DOHH2 (cell line): ENCODE data around the gene C17orf58.
"Not testable (repeated sequence)": the region's sequence is repeated elsewhere in the genome, so short reads cannot be mapped to it uniquely, and the experiment has no call there.

Experiments used
- H3F3A ChIP-seq: fragments of 200-600 bp; sonication (generic), shearing (Covaris generic); 2 replicates; pipeline ENCODE4 v1.6.0; 2016; ENCODE audit warnings: antibody characterized with exemption, mild to moderate bottlenecking; ENCODE audit not compliant: control insufficient read depth, insufficient read depth
- H3K27ac ChIP-seq: fragments of 200-600 bp; sonication (generic); 2 replicates; pipeline ENCODE4 v1.5.1; 2014; ENCODE audit warnings: low read depth, mild to moderate bottlenecking, low read length, moderate library complexity
- H3K27me3 ChIP-seq: fragments of 200-600 bp; sonication (generic); 2 replicates; pipeline ENCODE4 v1.6.1; 2014; ENCODE audit warnings: mild to moderate bottlenecking, low read length, mixed read lengths; ENCODE audit not compliant: control insufficient read depth
- H3K36me3 ChIP-seq: fragments of 200-600 bp; sonication (generic); 2 replicates; pipeline ENCODE4 v1.6.1; 2014; ENCODE audit warnings: mild to moderate bottlenecking, low read length, moderate library complexity, mixed read lengths; ENCODE audit not compliant: control insufficient read depth
- H3K4me1 ChIP-seq: fragments of 200-600 bp; sonication (generic); 2 replicates; pipeline ENCODE4 v1.6.1; 2014; ENCODE audit warnings: mild to moderate bottlenecking, low read length, mixed read lengths; ENCODE audit not compliant: control insufficient read depth
- H3K4me2 ChIP-seq: fragments of 200-600 bp; sonication (generic); 2 replicates; pipeline ENCODE4 v1.6.0; 2014; ENCODE audit warnings: mild to moderate bottlenecking, low read length, moderate library complexity
- H3K4me3 ChIP-seq: fragments of 200-600 bp; sonication (generic); 2 replicates; pipeline ENCODE4 v1.5.1; 2014; ENCODE audit warnings: mild to moderate bottlenecking, low read length, mixed read lengths
- H3K79me2 ChIP-seq: fragments of 200-600 bp; sonication (generic); 2 replicates; pipeline ENCODE4 v1.6.1; 2014; ENCODE audit warnings: mild to moderate bottlenecking, low read length, mixed read lengths; ENCODE audit not compliant: control insufficient read depth
- H3K9me2 ChIP-seq: fragments of 200-600 bp; sonication (generic); replicated peaks from 2 replicates; pipeline ENCODE4 v1.6.1; 2014; ENCODE audit warnings: mild to moderate bottlenecking, low read length, mixed read lengths; ENCODE audit not compliant: control insufficient read depth
- H3K9me3 ChIP-seq: fragments of 200-600 bp; sonication (generic); 2 replicates; pipeline ENCODE4 v1.6.1; 2014; ENCODE audit warnings: antibody characterized with exemption, low read length, mixed read lengths; ENCODE audit not compliant: control insufficient read depth, insufficient read depth
- H4K20me1 ChIP-seq: fragments of 200-600 bp; sonication (generic); 2 replicates; pipeline ENCODE4 v1.6.0; 2014; ENCODE audit warnings: low read depth, mild to moderate bottlenecking, antibody characterized with exemption, low read length, moderate library complexity; ENCODE audit not compliant: control insufficient read depth, insufficient read depth
- CTCF ChIP-seq: fragments of 200-600 bp; sonication (generic); IDR thresholded peaks from one replicate; pipeline ENCODE4 v1.5.1; 2014; ENCODE audit warnings: antibody characterized with exemption, mild to moderate bottlenecking, low read depth, low read length; ENCODE audit not compliant: poor library complexity, severe bottlenecking
- EZH2phosphoT487 ChIP-seq: fragments of 200-600 bp; sonication (generic); IDR thresholded peaks from 2 replicates; pipeline ENCODE4 v1.6.1; 2017; ENCODE audit warnings: borderline replicate concordance, mild to moderate bottlenecking, antibody characterized with exemption, low read length, moderate library complexity, mixed read lengths

The C17orf58 gene

GRCh38 chr17:68019336-68019674 lies 23.0 kb upstream of the C17orf58 start:
- TF ChIP-seq CTCF (no peak), EZH2phosphoT487 (no peak)
- H3K27ac ChIP-seq: no peak overlapping the region

GRCh38 chr17:68018493-68018892 lies 22.2 kb upstream of the C17orf58 start:
- not testable (repeated sequence) for H3K27ac ChIP-seq, H3F3A ChIP-seq, H3K4me2 ChIP-seq, H4K20me1 ChIP-seq, H3K4me3 ChIP-seq, H3K36me3 ChIP-seq, H3K79me2 ChIP-seq, H3K27me3 ChIP-seq, H3K9me3 ChIP-seq, H3K9me2 ChIP-seq
- H3K4me1 ChIP-seq: peaks cover 13% of the 10 kb centered on the region

More at GRCh38 chr17:68019336-68019674, 23.0 kb upstream of the C17orf58 start:
- peaks cover 8% of the 10 kb centered on the region for H3F3A ChIP-seq
- peaks cover 13% of the 10 kb centered on the region for H3K4me1 ChIP-seq
- H3K9me2 ChIP-seq: no peaks in the 10 kb centered on the region
- peak overlapping the region; percentile 83 for H3K4me3 ChIP-seq
- no peaks in the 10 kb centered on the region for H4K20me1 ChIP-seq
- peak overlapping the region; percentile 96 for H3K4me2 ChIP-seq
- no peaks in the 10 kb centered on the region for H3K36me3 ChIP-seq
- no peaks in the 10 kb centered on the region for H3K79me2 ChIP-seq
- no peaks in the 10 kb centered on the region for H3K9me3 ChIP-seq
- H3K27me3 ChIP-seq: 0 out of 2 replicates have a peak, but pooled peaks cover 2% of the 10 kb centered on the region

GRCh38 chr17:68016838-68017237 lies 20.6 kb upstream of the C17orf58 start:
- Histone ChIP-seq H3K27me3 (0 out of 2 replicates have a peak, but pooled peaks cover 2% of the 10 kb centered on the region), H3K27ac (no peak overlapping the region), H3K9me2 (no peaks in the 10 kb centered on the region), H3K4me1 (peaks cover 13% of the 10 kb centered on the region), H3K4me3 (no peak overlapping the region), H4K20me1 (no peaks in the 10 kb centered on the region), H3K9me3 (no peaks in the 10 kb centered on the region), H3K79me2 (no peaks in the 10 kb centered on the region), H3F3A (peaks cover under 1% of the 10 kb centered on the region; the same call in 1 of the 2 replicates), H3K36me3 (no peaks in the 10 kb centered on the region), H3K4me2 (no peak overlapping the region)
- TF ChIP-seq CTCF: no peak
- no peak for TF ChIP-seq EZH2phosphoT487

GRCh38 chr17:68015081-68015723 lies 18.9 kb upstream of the C17orf58 start:
- no peak overlapping the region for H3K4me2 ChIP-seq
- H3K9me3 ChIP-seq: no peaks in the 10 kb centered on the region
- H4K20me1 ChIP-seq: no peaks in the 10 kb centered on the region

More at GRCh38 chr17:68015081-68015723, 18.9 kb upstream of the C17orf58 start:
- H3K4me3 ChIP-seq: no peak overlapping the region
- 0 out of 2 replicates have a peak, but pooled peaks cover 2% of the 10 kb centered on the region for H3K27me3 ChIP-seq
- peaks cover 10% of the 10 kb centered on the region for H3K4me1 ChIP-seq
- H3K9me2 ChIP-seq: no peaks in the 10 kb centered on the region
- H3K27ac ChIP-seq: no peak overlapping the region
- H3K79me2 ChIP-seq: no peaks in the 10 kb centered on the region
- H3K36me3 ChIP-seq: no peaks in the 10 kb centered on the region
- H3F3A ChIP-seq: no peaks in the 10 kb centered on the region
- TF ChIP-seq EZH2phosphoT487 (no peak), CTCF (no peak)
